ENCODE measurements around the gene NFKB2.

- TF ChIP-seq GATA2 (IDR thresholded peaks at IDR 0.05; ENCODE audit: low read depth, low read length), result no peak
- no peak for TF ChIP-seq GATA3 (IDR thresholded peaks at IDR 0.05; ENCODE audit: low read depth, low read length)
Observed at GRCh38 chr10:102451105-102451969, 55.8 kb downstream of the NFKB2 start, which contains the start of gene C10orf95.
